ENCODE measurements around the gene MBOAT2.

The MBOAT2 gene

DNA sequence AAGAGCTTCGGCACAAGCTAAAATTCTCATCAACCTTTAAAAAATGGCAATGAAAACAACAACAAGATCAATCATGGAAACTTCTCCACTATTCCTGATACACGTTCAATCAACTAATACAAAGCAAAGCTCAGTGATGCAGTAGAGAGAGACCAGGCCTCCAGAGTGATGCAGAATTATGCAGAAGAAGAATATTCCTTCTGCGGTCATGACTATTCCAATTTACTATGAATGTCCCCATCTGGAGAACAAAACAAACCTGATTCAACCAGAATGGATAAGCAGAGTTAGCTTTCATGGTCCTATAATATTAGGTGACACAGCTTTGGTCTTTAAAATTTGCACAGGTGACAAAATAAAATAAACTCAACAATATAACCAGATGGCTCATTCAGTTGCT lies 12.5 kb upstream of the MBOAT2 start:
- no peak for DNase-seq

DNA sequence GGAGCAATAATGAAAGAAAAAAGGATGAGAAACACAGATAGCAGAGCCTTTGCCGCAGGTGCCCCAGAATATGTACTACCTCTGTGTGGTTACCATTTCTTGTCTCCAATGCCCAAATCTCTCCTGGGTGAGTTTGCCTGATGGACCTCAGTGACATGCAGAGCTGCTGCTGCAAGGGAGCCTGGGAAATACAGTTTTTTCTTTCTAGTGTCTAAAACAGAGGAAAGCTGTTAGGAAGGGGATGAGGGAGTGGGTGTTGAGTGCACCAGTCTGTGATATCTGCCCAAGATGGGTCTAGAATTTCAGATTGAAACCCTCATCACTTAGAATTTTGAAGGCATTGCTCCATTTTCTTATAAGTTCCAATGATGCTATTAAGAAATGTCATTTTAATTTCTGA lies 9.9 kb upstream of the MBOAT2 start:
- DNase-seq: no peak

DNA sequence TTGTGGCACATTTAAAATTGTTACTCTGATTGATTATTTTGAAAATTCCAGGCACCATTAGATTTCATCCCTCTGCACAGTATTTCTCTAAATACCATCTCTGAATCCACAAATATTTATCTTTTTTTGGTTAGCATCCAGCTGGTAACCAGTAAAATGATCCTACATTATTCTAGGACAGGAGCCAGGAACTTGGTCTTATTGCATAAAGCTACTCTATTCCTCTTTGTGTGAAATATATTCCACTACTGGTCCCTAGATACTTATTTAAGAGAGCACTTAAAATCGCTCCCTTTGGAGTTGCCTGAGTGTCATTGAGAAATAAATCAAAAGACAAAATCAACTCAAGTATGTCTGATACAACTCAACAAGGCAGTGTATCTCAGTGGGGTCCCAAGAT lies 7.4 kb upstream of the MBOAT2 start:
- no peak for DNase-seq

DNA sequence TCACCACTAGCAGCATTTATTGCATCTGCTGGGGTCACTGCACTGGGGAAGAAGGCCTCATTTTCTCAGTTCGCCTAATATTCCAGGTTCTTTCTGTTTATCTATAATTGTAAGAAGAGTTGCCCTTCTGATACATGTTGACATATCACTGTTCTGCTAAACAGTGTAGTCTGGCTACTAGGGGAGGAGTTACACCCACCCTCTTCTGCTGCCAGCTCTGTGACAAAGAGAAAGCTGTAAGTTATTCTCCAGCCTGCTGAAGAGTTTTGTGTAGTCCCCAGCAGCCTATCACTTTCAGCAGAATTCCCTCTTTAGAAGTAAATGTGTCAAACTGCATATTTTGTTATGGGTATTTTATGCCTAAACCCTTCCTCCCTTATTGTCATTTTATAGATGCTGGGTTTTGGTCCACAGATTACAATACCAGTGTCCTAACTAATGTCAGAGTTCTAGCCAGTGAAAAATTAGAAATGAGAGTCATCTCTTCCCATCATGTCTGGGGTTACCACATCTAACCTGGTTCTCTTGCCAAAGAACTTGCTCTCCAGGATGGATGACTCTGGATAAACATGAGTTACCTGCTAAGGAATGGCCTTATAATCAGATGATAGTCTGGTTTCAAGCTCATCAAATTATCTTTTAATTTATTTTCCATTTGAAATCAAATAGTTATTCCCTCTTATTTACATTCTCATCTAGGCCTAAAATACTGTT lies 5.6 kb upstream of the MBOAT2 start:
- no peak for DNase-seq

DNA sequence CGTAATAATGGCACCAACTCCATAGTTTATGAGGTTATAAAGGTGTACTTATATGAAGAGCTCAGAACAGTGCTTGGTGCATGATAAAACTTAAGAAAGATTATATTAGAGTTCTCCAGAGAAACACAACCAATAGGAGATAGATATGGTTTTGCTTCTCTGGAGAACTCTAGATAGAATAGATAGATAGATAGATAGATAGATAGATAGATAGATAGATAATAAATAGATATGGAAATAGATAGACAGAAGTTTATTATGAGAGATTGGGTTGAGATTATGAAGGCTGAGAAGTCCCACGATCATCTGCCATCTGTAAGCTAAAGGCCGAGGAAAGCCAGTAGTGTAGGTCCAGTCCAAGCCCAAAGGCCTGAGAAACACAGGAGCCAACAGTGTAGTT lies 2.9 kb upstream of the MBOAT2 start:
- no peak for DNase-seq

DNA sequence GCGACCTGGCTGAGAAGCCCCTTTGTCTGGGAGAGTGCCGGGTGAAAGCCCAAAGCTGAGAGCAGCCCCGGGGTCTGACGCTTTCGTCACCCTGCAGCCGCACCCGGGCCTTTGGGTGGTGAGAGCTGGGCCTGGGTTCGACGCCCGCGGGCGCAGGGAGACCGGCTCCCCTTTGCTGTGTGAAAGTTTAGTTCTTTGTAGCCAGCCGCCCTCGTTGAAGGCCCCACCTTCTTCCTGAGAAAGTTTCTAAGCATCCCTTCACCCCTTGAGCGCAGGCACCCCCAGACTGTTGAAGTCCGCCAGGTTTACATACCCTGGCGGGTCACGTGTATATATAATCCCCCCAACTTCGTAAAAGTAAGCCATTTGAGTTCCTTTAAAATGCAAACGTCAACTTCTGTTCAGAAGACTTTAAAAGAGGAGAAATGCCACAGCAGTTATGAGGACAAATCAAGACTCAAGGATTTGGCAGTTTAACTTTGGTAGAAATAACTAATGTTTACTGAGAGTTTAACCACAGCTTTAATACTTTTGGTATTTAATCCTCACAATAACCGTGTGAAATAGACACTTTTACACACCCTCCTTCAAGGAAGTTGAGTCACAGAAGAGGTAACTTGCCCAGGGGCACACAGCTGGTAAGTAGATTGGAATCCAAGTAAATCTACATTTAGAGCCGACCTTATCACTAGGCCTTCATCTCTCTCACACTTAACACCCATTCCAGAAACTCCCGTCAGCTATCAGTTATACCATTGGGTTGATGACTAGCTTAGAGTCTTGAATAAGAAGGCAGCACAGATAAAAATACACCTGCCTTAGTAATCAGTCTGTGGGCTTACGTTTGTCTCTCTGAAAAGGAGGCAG lies 1.1 kb upstream of the MBOAT2 start:
- DNase-seq: no peak

DNA sequence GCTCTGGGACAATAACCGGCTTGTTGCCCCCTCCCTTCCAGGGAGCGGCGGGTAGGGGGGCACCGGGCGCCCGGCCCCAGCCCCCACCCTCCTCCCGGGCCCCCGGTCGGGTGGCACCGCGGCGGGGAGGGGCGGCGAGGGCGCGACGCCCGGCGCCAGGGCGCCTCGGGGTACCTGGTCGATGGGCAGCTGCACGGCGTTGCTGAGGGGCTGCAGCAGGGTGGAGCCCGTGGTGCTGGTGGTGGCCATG lies 193 bp downstream of the MBOAT2 start:
- DNase-seq: no peak

DNA sequence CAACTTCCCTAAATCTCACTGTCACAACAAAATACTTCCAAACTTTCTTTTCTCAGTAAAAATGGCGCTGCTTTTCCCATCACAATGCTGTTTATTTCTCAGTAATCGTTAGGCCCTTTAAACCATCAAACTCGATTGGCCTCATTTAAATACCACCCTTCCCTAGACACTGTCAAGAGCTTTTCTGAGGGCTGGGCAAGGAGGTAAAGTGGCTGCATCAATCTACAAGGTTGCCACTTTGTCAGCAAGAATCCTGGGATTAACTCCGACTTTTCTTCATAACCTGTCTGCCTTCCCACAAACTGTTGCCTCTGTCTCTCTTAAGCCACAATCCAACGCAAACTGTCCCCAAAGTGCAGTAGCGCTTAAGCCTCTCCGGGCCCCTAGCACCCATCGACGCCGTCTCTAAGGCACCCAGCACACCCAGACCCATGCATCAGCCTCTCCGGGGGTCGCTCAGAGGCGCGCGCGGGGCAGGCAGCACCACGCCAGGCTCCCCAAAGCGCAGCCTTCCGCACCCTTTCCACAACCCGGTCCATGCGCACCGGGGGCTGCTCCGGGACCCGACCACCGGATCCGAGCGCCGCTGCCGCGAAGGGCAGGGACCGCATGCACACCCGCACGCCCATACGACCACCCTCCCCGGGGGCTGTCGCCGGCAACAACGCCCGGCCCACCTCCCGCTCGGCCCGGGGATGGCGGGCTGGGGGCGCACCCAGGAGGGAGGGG lies 683 bp downstream of the MBOAT2 start:
- peak; percentile 22 for DNase-seq

DNA sequence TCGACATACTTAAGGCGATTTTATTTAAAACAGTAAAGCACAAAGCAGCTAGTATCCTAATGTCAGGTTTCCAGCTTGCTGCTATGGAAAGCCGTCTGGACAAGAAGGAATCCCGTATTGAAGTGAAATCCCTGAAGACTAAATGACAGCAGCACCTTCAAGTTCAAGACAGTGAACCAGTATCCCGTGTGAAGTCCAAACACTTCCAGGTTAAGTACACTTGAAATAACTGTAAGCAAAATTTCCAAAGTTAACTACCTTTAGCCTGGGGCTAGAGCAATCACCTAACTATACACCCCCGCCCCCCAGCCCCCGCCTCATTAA lies 1.2 kb downstream of the MBOAT2 start:
- no peak for DNase-seq

DNA sequence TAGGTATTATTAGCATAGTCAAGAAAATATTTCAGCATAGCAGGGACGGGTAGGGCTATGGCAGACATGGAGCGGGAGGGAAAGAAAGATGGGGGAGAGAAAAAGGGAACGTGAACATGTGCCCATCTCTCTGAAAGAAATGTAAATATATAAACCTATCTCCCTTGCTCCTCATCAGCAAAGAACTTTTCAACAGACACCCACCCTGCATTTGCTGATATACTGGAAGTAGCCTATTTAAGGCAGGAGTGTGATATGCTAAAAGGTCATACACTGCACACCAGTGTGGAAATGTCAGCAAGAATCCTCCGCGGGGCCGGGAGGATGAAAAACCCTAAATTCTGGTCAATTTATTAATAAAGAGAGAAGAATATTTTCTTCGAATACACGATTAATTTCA lies 1.7 kb downstream of the MBOAT2 start:
- DNase-seq: no peak

DNA sequence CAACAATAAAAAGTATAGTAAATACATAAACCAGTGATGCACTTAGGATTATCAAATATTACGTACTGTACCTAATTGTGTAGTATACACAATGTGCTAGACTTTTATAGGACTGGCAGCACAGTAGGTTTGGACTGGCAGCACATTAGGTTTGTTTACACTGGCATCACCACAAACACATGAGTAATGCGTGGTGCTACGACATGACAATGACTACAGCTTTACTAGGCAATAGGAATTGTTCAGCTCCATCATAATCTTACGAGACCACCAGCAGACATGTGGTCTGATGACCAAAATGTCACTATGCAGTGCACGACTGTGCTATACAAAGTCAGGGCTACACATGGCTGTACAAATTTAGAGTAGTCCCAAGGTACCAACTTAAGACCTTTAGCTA lies 2.3 kb downstream of the MBOAT2 start:
- no peak for DNase-seq

DNA sequence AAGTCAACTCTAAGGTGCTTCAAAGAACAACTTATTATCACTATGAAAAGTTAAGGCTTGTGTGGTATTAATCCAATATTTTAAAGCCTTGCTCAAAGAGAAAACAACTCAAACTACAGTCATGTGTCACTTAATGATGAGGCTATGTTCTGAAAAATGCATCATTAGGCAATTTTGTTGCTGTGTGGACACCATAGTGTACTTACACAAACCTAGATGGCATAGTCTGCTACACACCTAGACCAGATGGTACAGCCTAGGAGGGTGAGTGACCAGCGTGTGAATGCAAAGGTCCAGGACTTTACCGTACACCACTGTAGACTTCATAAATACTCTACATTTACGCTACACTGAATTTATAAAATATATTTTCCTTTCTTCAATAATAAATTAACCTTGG lies 3.0 kb downstream of the MBOAT2 start:
- no peak for DNase-seq

DNA sequence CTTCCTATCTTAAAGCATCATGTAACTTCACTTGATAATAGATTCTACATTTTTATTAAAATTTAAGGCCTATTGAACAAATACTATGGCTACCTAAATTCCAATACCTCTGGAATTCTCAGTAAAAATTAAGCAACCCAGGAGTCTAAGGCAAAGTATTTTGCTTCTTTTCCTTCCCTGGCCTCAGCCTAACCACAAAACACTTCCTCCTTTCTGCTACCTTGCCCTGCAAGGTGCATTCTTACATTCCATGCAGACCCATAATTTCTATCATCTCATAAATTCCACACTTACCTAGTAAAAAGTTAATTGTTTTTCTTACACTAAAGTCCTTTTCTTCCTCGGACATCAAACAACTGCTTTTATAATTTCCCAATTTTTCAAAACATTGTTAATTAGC lies 3.7 kb downstream of the MBOAT2 start:
- no peak for DNase-seq

DNA sequence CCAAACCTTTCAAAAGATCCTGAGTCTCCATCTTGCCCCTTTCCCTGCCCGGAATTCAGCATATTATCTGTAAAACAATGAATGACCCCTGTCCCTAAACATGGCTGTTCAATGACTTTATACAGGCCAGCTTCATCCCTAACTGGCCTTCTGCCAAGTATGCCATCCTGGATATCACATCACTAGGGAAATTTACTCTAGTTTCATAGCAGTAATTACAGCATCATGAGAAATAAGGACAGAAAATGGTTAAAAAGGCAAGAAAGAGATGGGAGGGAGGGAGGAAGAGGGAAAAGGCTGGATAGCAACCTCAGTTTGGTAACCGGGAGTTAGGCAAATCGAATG lies 4.4 kb downstream of the MBOAT2 start:
- DNase-seq: no peak

DNA sequence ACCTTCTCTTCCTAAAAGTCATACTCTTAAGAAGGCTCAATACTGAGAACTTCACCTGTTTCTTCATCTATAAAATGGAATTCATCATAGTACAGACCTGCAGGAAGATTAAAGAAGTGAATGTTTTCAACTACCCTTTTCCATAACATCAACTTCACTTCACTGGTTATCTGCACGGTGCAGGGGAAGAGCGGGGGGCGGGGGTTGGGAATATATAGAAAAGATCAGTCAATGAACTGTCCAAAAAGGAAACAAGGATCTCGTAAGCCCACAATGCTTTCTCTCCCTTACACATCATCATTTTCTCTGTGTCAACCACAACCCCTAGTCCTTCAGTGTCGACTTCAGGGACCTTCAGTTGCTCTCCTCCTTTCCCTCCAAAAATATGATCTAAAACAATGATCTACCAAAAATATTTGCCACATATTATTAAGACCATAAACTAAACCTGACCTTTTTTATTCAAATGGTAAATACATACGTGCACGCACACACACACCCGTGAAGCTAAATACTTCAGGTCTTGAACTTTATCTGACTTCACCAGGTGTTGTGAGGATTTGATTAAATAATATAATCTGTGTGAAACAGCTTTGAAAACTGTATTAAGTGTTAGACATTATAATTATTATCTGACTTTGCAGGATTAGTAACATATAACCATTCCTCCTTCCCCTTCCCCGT lies 4.9 kb downstream of the MBOAT2 start:
- no peak for DNase-seq

DNA sequence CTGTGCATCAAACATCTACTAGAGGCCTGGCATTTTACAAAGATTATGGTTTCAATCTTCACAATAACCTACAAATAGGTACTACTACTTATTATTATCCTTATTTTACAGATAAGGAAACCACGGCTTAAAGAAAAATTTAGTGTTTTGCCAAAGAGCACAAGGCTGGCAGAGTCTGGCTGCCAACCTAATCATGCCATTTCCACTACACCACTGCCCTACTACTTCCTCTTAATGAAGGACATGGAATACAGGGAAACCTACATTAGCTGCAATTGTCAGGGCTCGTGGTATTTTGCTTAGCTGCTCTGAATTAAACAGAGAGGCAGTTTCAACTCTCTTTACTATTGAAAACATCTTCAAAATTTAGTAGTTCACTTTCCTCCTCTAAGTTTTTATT lies 5.9 kb downstream of the MBOAT2 start:
- no peak for DNase-seq

DNA sequence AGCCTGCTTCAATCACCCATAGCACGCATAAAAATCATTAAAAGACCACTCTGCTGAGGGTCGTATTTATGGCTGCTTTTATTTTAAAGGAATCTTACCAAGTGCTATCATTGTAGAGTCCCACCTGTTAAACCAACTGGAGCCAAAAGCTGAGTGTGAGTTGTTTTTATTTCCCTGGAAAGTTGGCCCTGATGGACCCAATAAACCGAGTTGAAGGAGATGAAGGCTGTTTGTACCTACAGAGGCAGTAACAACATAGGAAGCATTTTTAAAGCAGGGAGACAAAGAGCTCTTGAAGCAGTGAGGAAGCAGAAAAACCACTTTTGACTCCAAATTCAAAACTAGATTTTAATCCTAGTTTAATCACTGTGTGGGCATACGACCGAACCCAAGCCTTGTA lies 6.4 kb downstream of the MBOAT2 start:
- no peak for DNase-seq

DNA sequence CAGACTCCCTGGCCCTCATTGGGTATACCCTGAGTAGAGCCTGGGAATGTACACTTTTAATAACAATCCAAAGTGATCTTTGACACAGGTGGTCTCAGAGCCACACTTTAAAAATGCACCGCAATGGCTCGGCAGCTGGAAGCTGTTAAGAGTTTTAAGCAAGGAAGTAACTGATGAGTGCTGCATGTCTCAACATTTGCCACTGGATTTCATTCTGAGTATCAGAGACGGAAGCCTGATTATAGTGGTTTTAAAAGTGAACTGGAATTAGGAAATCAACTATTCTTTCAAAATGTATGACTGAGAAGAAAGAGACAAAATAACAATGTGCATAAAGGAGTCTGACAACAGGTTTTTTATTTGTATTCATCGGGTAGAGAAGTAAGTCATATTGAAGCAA lies 7.5 kb downstream of the MBOAT2 start:
- DNase-seq: no peak

DNA sequence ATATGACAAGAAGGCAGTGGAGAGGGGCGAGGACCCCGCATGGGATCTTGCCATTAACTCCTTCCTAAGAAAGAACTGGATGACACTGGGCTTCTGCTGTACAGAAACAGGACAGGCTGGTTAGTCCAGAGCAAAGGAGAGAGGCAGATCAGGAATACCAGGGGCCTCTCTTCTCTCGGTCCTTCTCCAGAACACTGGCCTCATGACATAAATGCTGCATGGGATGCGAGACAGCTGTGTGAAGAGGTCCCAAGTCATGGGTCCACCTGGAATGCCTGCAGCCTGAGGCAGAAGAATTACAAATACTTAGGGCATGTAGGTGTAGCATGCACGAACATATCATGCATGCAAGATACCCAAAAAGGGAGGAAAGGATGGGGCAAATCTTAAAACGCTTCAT lies 9.1 kb downstream of the MBOAT2 start:
- no peak for DNase-seq

DNA sequence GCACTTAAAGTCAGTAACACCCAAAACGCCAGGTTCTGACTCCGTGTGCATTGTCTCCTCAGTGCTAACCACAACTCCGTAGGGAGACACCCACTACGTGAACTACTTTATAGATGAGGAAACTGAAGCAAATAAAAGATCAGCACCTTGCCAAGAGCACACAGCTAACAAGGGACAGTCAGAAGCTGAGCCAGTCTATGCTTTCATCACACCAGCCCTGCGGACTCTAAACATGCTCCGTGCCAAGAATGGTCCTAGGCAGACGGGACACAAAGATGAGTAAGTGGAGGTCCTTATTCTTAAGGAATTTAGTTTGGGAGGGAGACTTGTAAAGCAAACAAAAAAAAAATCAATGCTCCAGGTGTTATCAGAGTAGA lies 9.6 kb downstream of the MBOAT2 start:
- no peak for DNase-seq

DNA sequence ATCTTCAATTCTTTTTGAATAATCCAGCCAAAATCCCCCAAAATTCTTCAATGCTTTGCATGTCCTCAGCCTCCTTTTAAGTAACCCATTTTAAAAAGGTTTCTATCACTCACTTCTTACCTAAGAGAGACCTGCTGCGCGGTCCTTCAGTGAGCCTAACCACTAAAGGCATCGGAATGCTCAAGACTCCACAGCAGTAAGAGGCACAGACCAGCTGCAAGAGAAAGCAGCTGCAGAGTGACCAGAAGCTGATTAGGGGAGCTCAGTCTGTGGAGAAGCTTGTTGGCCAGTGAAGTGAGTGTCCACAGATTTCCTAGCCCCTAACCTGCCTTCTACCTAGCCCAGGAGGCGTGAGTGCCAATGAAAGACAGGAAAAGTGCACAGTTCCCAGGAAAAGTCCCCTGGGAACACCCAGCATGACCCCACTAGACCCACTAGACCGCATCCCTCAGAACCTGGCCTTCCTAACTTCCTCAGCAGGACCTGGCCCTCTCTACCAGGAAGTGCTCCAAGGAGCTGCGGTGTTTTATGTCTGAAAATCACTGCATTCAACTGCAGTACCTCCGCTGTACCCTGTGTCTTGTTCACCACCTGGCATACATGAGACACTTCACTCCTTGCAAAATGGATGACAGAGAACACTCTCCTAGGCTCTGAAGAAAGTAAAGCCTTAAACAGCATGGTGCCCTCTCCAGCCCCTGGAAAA lies 10.1 kb downstream of the MBOAT2 start:
- no peak for DNase-seq

DNA sequence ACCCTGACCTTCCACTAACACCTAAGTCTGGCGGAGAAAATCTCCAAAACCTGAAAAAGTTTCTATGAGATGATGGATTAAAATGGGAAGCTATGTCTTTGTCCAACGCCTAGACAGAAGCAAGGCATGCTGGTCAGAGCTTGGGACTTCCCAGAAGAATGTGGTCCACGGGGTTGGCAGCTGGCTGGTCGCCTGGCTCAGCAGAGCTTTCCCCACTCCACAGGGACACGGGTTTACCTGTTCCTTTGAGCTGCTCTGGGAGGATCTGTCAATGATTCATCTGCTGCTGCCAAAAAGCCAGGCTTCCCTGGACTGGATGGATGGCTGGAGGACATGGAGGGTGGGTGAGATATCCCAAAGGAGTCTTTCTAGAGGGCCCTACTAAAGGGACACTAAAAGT lies 10.8 kb downstream of the MBOAT2 start:
- no peak for DNase-seq

DNA sequence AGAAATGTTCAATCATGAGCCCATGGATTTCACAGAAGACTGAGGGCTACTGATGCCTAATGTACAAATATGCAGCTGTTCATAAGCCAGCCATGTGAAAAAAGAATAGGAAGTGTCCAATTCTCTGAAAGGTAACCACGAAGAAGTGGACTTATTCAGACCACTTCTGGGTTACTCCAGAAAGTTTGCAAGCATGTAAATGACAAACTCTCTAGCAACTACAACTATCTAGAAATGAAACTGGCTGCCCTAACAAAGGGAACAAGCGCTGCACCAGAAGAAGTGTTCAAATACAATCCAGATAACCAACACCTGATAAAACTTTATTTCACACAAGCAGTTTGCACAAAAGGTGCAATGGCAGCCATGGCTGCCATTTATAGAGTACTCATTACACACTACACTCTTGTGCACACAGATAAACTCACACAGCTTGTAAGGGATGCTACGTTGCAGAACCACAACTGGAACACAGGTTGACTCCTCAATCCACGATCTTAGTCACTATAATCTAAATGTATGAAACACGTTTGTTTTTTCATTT lies 13.9 kb downstream of the MBOAT2 start:
- DNase-seq: no peak

Data from NCI-H1105 (cell line).